ENCODE measurements around the gene LSP1. TPM values are rescaled to one million over a fixed set of nuclear protein-coding genes. Genes with fewer than 3 reads are reported as not detected.
"Not testable (repeated sequence)": the region's sequence is repeated elsewhere in the genome, so short reads cannot be mapped to it uniquely, and the experiment has no call there.

The LSP1 gene
- total RNA-seq, 1 donor from 2014 or later = 303 TPM

- H3K27ac Mint-ChIP-seq; intact Hi-C loops (cut with micrococcal nuclease); H3K9me3 Mint-ChIP-seq; H3K27me3 Mint-ChIP-seq; DNase-seq; H3K4me3 Mint-ChIP-seq: not testable (repeated sequence)
- Mint-ChIP-seq H3K36me3 (ENCODE audit: low read depth) (peaks cover 13% of the 10 kb centered on the region), H3K4me1 (peaks cover 30% of the 10 kb centered on the region)
Observed at GRCh38 chr11:1873813-1874150, 20.9 kb downstream of the LSP1 start.

GRCh38 chr11:1874441-1875092 is 21.7 kb downstream of the LSP1 start:
- H3K27me3 Mint-ChIP-seq; H3K9me3 Mint-ChIP-seq; intact Hi-C loops (cut with micrococcal nuclease); DNase-seq; H3K4me3 Mint-ChIP-seq; H3K27ac Mint-ChIP-seq; H3K36me3 Mint-ChIP-seq (ENCODE audit: low read depth): not testable (repeated sequence)
- peaks cover 22% of the 10 kb centered on the region for H3K4me1 Mint-ChIP-seq

- no peak overlapping the region for H3K4me3 Mint-ChIP-seq
Observed at GRCh38 chr11:1875093-1875850, 22.4 kb downstream of the LSP1 start.

GRCh38 chr11:1875851-1876301 is 23.0 kb downstream of the LSP1 start:
- DNase-seq; H3K27me3 Mint-ChIP-seq; intact Hi-C loops (cut with micrococcal nuclease); H3K4me3 Mint-ChIP-seq; H3K27ac Mint-ChIP-seq; H3K9me3 Mint-ChIP-seq; H3K36me3 Mint-ChIP-seq (ENCODE audit: low read depth): not testable (repeated sequence)
- peaks cover 17% of the 10 kb centered on the region for H3K4me1 Mint-ChIP-seq

More at GRCh38 chr11:1875093-1875850, 22.4 kb downstream of the LSP1 start:
- H3K36me3 Mint-ChIP-seq (ENCODE audit: low read depth) = peaks cover 5% of the 10 kb centered on the region
- no peaks in the 10 kb centered on the region for H3K27me3 Mint-ChIP-seq
- DNase-seq = no peak
- peaks cover 21% of the 10 kb centered on the region for H3K4me1 Mint-ChIP-seq
- no peaks in the 10 kb centered on the region for H3K9me3 Mint-ChIP-seq
- no peak overlapping the region for H3K27ac Mint-ChIP-seq
- intact Hi-C loops (cut with micrococcal nuclease) = no loop called here

GRCh38 chr11:1876361-1877063 is 23.6 kb downstream of the LSP1 start:
- Mint-ChIP-seq H3K4me3 (no peak overlapping the region), H3K9me3 (no peaks in the 10 kb centered on the region), H3K4me1 (peaks cover 13% of the 10 kb centered on the region), H3K27ac (no peak overlapping the region), H3K27me3 (no peaks in the 10 kb centered on the region), H3K36me3 (ENCODE audit: low read depth) (peaks cover 2% of the 10 kb centered on the region)
- no peak for DNase-seq
- intact Hi-C loops (cut with micrococcal nuclease) = no loop called here

- intact Hi-C loops (cut with micrococcal nuclease) = no loop called here
- H3K27ac Mint-ChIP-seq = peak overlapping the region; percentile 40
- H3K9me3 Mint-ChIP-seq = no peaks in the 10 kb centered on the region
- no peak for DNase-seq
- no peaks in the 10 kb centered on the region for H3K27me3 Mint-ChIP-seq
- peaks cover 2% of the 10 kb centered on the region for H3K36me3 Mint-ChIP-seq (ENCODE audit: low read depth)
- no peak overlapping the region for H3K4me3 Mint-ChIP-seq
- peaks cover 7% of the 10 kb centered on the region for H3K4me1 Mint-ChIP-seq
Observed at GRCh38 chr11:1877211-1878136, 24.6 kb downstream of the LSP1 start.

GRCh38 chr11:1878137-1879031 is 25.5 kb downstream of the LSP1 start:
- peaks cover 7% of the 10 kb centered on the region for H3K4me1 Mint-ChIP-seq
- intact Hi-C loops (cut with micrococcal nuclease) = no loop called here
- no peak overlapping the region for H3K4me3 Mint-ChIP-seq
- no peak overlapping the region for H3K27ac Mint-ChIP-seq
- DNase-seq = no peak
- peaks cover 2% of the 10 kb centered on the region for H3K36me3 Mint-ChIP-seq (ENCODE audit: low read depth)
- no peaks in the 10 kb centered on the region for H3K27me3 Mint-ChIP-seq
- H3K9me3 Mint-ChIP-seq = no peaks in the 10 kb centered on the region

GRCh38 chr11:1879342-1879940 is 26.6 kb downstream of the LSP1 start:
- Mint-ChIP-seq H3K36me3 (ENCODE audit: low read depth) (peaks cover 2% of the 10 kb centered on the region), H3K27me3 (no peaks in the 10 kb centered on the region), H3K4me1 (peaks cover 5% of the 10 kb centered on the region), H3K4me3 (no peak overlapping the region), H3K9me3 (no peaks in the 10 kb centered on the region), H3K27ac (no peak overlapping the region)
- DNase-seq = no peak
- intact Hi-C loops (cut with micrococcal nuclease) = no loop called here

GRCh38 chr11:1879941-1880720 is 27.2 kb downstream of the LSP1 start:
- H3K4me3 Mint-ChIP-seq = no peak overlapping the region
- peaks cover 5% of the 10 kb centered on the region for H3K4me1 Mint-ChIP-seq
- intact Hi-C loops (cut with micrococcal nuclease) = loop anchor here (5.0 kb wide), 2 partner anchors 37 to 272 kb away; partner anchors contain the start of gene TNNT3
- no peak for DNase-seq
- H3K27me3 Mint-ChIP-seq = no peaks in the 10 kb centered on the region
- no peak overlapping the region for H3K27ac Mint-ChIP-seq
- no peaks in the 10 kb centered on the region for H3K9me3 Mint-ChIP-seq
- H3K36me3 Mint-ChIP-seq (ENCODE audit: low read depth) = peaks cover 2% of the 10 kb centered on the region

GRCh38 chr11:1880746-1881441 is 28.0 kb downstream of the LSP1 start:
- Mint-ChIP-seq H3K4me1 (peaks cover 4% of the 10 kb centered on the region), H3K36me3 (ENCODE audit: low read depth) (peaks cover 2% of the 10 kb centered on the region), H3K27ac (no peak overlapping the region), H3K9me3 (no peaks in the 10 kb centered on the region), H3K4me3 (no peak overlapping the region), H3K27me3 (no peaks in the 10 kb centered on the region)
- intact Hi-C loops (cut with micrococcal nuclease) = loop anchor here (5.0 kb wide), 2 partner anchors 36 to 271 kb away; partner anchors contain the start of gene TNNT3
- DNase-seq = peak; percentile 56

- intact Hi-C loops (cut with micrococcal nuclease) = loop anchor here (5.0 kb wide), 2 partner anchors 36 to 271 kb away; partner anchors contain the start of gene TNNT3
- Mint-ChIP-seq H3K36me3 (ENCODE audit: low read depth) (peaks cover 2% of the 10 kb centered on the region), H3K4me1 (peaks cover 4% of the 10 kb centered on the region), H3K4me3 (no peak overlapping the region), H3K27me3 (no peaks in the 10 kb centered on the region), H3K27ac (no peak overlapping the region), H3K9me3 (no peaks in the 10 kb centered on the region)
- peak; percentile 58 for DNase-seq
Observed at GRCh38 chr11:1881442-1882264, 28.8 kb downstream of the LSP1 start.
